ENCODE results near the gene SHOC2.

The SHOC2 gene

GRCh38 chr10:111004016-111004415, 84.6 kb downstream of the SHOC2 start:
- no CpG with 5 or more reads among the region's 1 CpG for WGBS (ENCODE audit: extremely low coverage, insufficient coverage, low lambda C conversion rate)
- H3K36me3 ChIP-seq (ENCODE audit: control insufficient read depth, insufficient read depth, low read length): no peaks in the 10 kb centered on the region

GRCh38 chr10:111007486-111007885, 88.1 kb downstream of the SHOC2 start:
- H3K27ac ChIP-seq (ENCODE audit: low read depth, low read length): no peak overlapping the region
- H3K18ac ChIP-seq (ENCODE audit: low read length): no peak overlapping the region
- H2BK120ac ChIP-seq (ENCODE audit: low read depth, low read length): no peak overlapping the region
- no peak overlapping the region for H2BK5ac ChIP-seq (ENCODE audit: low read length)
- H4K8ac ChIP-seq (ENCODE audit: low read depth, low read length): no peak overlapping the region
- no peak overlapping the region for H3K56ac ChIP-seq (ENCODE audit: low read length)
- H3K79me2 ChIP-seq (ENCODE audit: control insufficient read depth, insufficient read depth, low read length): no peaks in the 10 kb centered on the region
- no peak overlapping the region for H3K4me3 ChIP-seq (ENCODE audit: low read length)
- no peak overlapping the region for H3K4me2 ChIP-seq (ENCODE audit: low read length)
- no peak overlapping the region for H2AK5ac ChIP-seq (ENCODE audit: low read length)
- H3K23ac ChIP-seq (ENCODE audit: low read length): no peak overlapping the region
- H3K4ac ChIP-seq (ENCODE audit: low read depth, low read length): no peak overlapping the region
- no peak overlapping the region for H4K5ac ChIP-seq (ENCODE audit: low read length)
- no CpG with 5 or more reads among the region's 2 CpGs for WGBS (ENCODE audit: extremely low coverage, insufficient coverage, low lambda C conversion rate)
- H3K79me1 ChIP-seq (ENCODE audit: low read length): no peaks in the 10 kb centered on the region
- H3K9ac ChIP-seq (ENCODE audit: low read length): no peak overlapping the region
- DNase-seq: no peak
- H3K27me3 ChIP-seq (ENCODE audit: insufficient read depth, low read length, poor library complexity): no peaks in the 10 kb centered on the region
- no peak overlapping the region for H2BK15ac ChIP-seq (replicated peaks; ENCODE audit: low read depth)
- no peaks in the 10 kb centered on the region for H3K36me3 ChIP-seq (ENCODE audit: control insufficient read depth, insufficient read depth, low read length)
- no peaks in the 10 kb centered on the region for H3K4me1 ChIP-seq (ENCODE audit: control insufficient read depth, low read depth, low read length)

More at GRCh38 chr10:111004016-111004415, 84.6 kb downstream of the SHOC2 start:
- Histone ChIP-seq H3K18ac (ENCODE audit: low read length) (no peak overlapping the region), H3K23ac (ENCODE audit: low read length) (no peak overlapping the region), H4K8ac (ENCODE audit: low read depth, low read length) (no peak overlapping the region), H2AK5ac (ENCODE audit: low read length) (no peak overlapping the region), H3K9ac (ENCODE audit: low read length) (no peak overlapping the region), H3K56ac (ENCODE audit: low read length) (no peak overlapping the region), H3K4me2 (ENCODE audit: low read length) (no peak overlapping the region), H3K79me2 (ENCODE audit: control insufficient read depth, insufficient read depth, low read length) (no peaks in the 10 kb centered on the region), H4K5ac (ENCODE audit: low read length) (no peak overlapping the region), H3K4ac (ENCODE audit: low read depth, low read length) (no peak overlapping the region), H2BK15ac (replicated peaks; ENCODE audit: low read depth) (no peak overlapping the region), H3K27ac (ENCODE audit: low read depth, low read length) (no peak overlapping the region), H2BK120ac (ENCODE audit: low read depth, low read length) (no peak overlapping the region), H3K4me3 (ENCODE audit: low read length) (no peak overlapping the region), H3K4me1 (ENCODE audit: control insufficient read depth, low read depth, low read length) (no peaks in the 10 kb centered on the region), H3K27me3 (ENCODE audit: insufficient read depth, low read length, poor library complexity) (no peaks in the 10 kb centered on the region), H3K79me1 (ENCODE audit: low read length) (no peaks in the 10 kb centered on the region), H2BK5ac (ENCODE audit: low read length) (no peak overlapping the region)
- DNase-seq: no peak

GRCh38 chr10:111015181-111015580, 95.8 kb downstream of the SHOC2 start:
- no peak overlapping the region for H3K4me3 ChIP-seq (ENCODE audit: low read length)
- H3K9ac ChIP-seq (ENCODE audit: low read length): no peak overlapping the region
- H2BK5ac ChIP-seq (ENCODE audit: low read length): no peak overlapping the region
- no peak overlapping the region for H2BK120ac ChIP-seq (ENCODE audit: low read depth, low read length)
- no peaks in the 10 kb centered on the region for H3K36me3 ChIP-seq (ENCODE audit: control insufficient read depth, insufficient read depth, low read length)
- no peak overlapping the region for H2AK5ac ChIP-seq (ENCODE audit: low read length)
- no peaks in the 10 kb centered on the region for H3K27me3 ChIP-seq (ENCODE audit: insufficient read depth, low read length, poor library complexity)
- H3K56ac ChIP-seq (ENCODE audit: low read length): no peak overlapping the region
- no peak overlapping the region for H4K5ac ChIP-seq (ENCODE audit: low read length)
- no peaks in the 10 kb centered on the region for H3K79me2 ChIP-seq (ENCODE audit: control insufficient read depth, insufficient read depth, low read length)
- H3K27ac ChIP-seq (ENCODE audit: low read depth, low read length): no peak overlapping the region
- no peak overlapping the region for H3K23ac ChIP-seq (ENCODE audit: low read length)
- no peak overlapping the region for H3K4ac ChIP-seq (ENCODE audit: low read depth, low read length)
- no peaks in the 10 kb centered on the region for H3K79me1 ChIP-seq (ENCODE audit: low read length)
- DNase-seq: peak; percentile 21
- no peak overlapping the region for H3K18ac ChIP-seq (ENCODE audit: low read length)
- H4K8ac ChIP-seq (ENCODE audit: low read depth, low read length): no peak overlapping the region
- no peaks in the 10 kb centered on the region for H3K4me1 ChIP-seq (ENCODE audit: control insufficient read depth, low read depth, low read length)
- WGBS (ENCODE audit: extremely low coverage, insufficient coverage, low lambda C conversion rate): no CpG with 5 or more reads among the region's 1 CpG
- no peak overlapping the region for H3K4me2 ChIP-seq (ENCODE audit: low read length)
- H2BK15ac ChIP-seq (replicated peaks; ENCODE audit: low read depth): no peak overlapping the region

- no peaks in the 10 kb centered on the region for H3K79me1 ChIP-seq (ENCODE audit: low read length)
- H3K18ac ChIP-seq (ENCODE audit: low read length): no peak overlapping the region
- no peak overlapping the region for H3K4me2 ChIP-seq (ENCODE audit: low read length)
- H3K9ac ChIP-seq (ENCODE audit: low read length): no peak overlapping the region
- H3K79me2 ChIP-seq (ENCODE audit: control insufficient read depth, insufficient read depth, low read length): no peaks in the 10 kb centered on the region
- H3K4me1 ChIP-seq (ENCODE audit: control insufficient read depth, low read depth, low read length): no peaks in the 10 kb centered on the region
- H3K27me3 ChIP-seq (ENCODE audit: insufficient read depth, low read length, poor library complexity): no peaks in the 10 kb centered on the region
- H2BK120ac ChIP-seq (ENCODE audit: low read depth, low read length): no peak overlapping the region
- no peak overlapping the region for H4K8ac ChIP-seq (ENCODE audit: low read depth, low read length)
- no peak overlapping the region for H3K4me3 ChIP-seq (ENCODE audit: low read length)
- H3K36me3 ChIP-seq (ENCODE audit: control insufficient read depth, insufficient read depth, low read length): no peaks in the 10 kb centered on the region
- no peak overlapping the region for H2BK5ac ChIP-seq (ENCODE audit: low read length)
- WGBS (ENCODE audit: extremely low coverage, insufficient coverage, low lambda C conversion rate): 80% methylated on average over 1 of the region's 2 CpGs
- no peak overlapping the region for H2BK15ac ChIP-seq (replicated peaks; ENCODE audit: low read depth)
- no peak overlapping the region for H4K5ac ChIP-seq (ENCODE audit: low read length)
- H3K27ac ChIP-seq (ENCODE audit: low read depth, low read length): no peak overlapping the region
- no peak overlapping the region for H2AK5ac ChIP-seq (ENCODE audit: low read length)
- DNase-seq: no peak
- no peak overlapping the region for H3K23ac ChIP-seq (ENCODE audit: low read length)
- H3K4ac ChIP-seq (ENCODE audit: low read depth, low read length): no peak overlapping the region
- H3K56ac ChIP-seq (ENCODE audit: low read length): no peak overlapping the region
Observed at GRCh38 chr10:111017098-111017497, 97.7 kb downstream of the SHOC2 start.

- Histone ChIP-seq H2AK5ac (ENCODE audit: low read length) (no peak overlapping the region), H3K27me3 (ENCODE audit: insufficient read depth, low read length, poor library complexity) (no peaks in the 10 kb centered on the region), H3K56ac (ENCODE audit: low read length) (no peak overlapping the region), H3K79me2 (ENCODE audit: control insufficient read depth, insufficient read depth, low read length) (no peaks in the 10 kb centered on the region), H4K8ac (ENCODE audit: low read depth, low read length) (no peak overlapping the region), H3K18ac (ENCODE audit: low read length) (no peak overlapping the region), H3K4me1 (ENCODE audit: control insufficient read depth, low read depth, low read length) (no peaks in the 10 kb centered on the region), H3K27ac (ENCODE audit: low read depth, low read length) (no peak overlapping the region), H3K36me3 (ENCODE audit: control insufficient read depth, insufficient read depth, low read length) (no peaks in the 10 kb centered on the region), H3K4ac (ENCODE audit: low read depth, low read length) (no peak overlapping the region), H2BK5ac (ENCODE audit: low read length) (no peak overlapping the region), H4K5ac (ENCODE audit: low read length) (no peak overlapping the region), H2BK15ac (replicated peaks; ENCODE audit: low read depth) (no peak overlapping the region), H3K23ac (ENCODE audit: low read length) (no peak overlapping the region), H3K9ac (ENCODE audit: low read length) (no peak overlapping the region), H3K79me1 (ENCODE audit: low read length) (no peaks in the 10 kb centered on the region), H3K4me2 (ENCODE audit: low read length) (no peak overlapping the region), H3K4me3 (ENCODE audit: low read length) (no peak overlapping the region), H2BK120ac (ENCODE audit: low read depth, low read length) (no peak overlapping the region)
- DNase-seq: no peak
Observed at GRCh38 chr10:111018021-111018420, 98.6 kb downstream of the SHOC2 start.

- Histone ChIP-seq H2BK15ac (replicated peaks; ENCODE audit: low read depth) (no peak overlapping the region), H2BK120ac (ENCODE audit: low read depth, low read length) (no peak overlapping the region), H3K27me3 (ENCODE audit: insufficient read depth, low read length, poor library complexity) (no peaks in the 10 kb centered on the region), H3K4ac (ENCODE audit: low read depth, low read length) (no peak overlapping the region), H3K9ac (ENCODE audit: low read length) (no peak overlapping the region), H3K27ac (ENCODE audit: low read depth, low read length) (no peak overlapping the region), H3K79me1 (ENCODE audit: low read length) (no peaks in the 10 kb centered on the region), H2AK5ac (ENCODE audit: low read length) (no peak overlapping the region), H3K56ac (ENCODE audit: low read length) (no peak overlapping the region), H3K79me2 (ENCODE audit: control insufficient read depth, insufficient read depth, low read length) (no peaks in the 10 kb centered on the region), H3K36me3 (ENCODE audit: control insufficient read depth, insufficient read depth, low read length) (no peaks in the 10 kb centered on the region), H3K4me2 (ENCODE audit: low read length) (no peak overlapping the region), H4K8ac (ENCODE audit: low read depth, low read length) (no peak overlapping the region), H3K23ac (ENCODE audit: low read length) (no peak overlapping the region), H3K4me1 (ENCODE audit: control insufficient read depth, low read depth, low read length) (no peaks in the 10 kb centered on the region), H2BK5ac (ENCODE audit: low read length) (no peak overlapping the region), H4K5ac (ENCODE audit: low read length) (no peak overlapping the region), H3K18ac (ENCODE audit: low read length) (no peak overlapping the region), H3K4me3 (ENCODE audit: low read length) (no peak overlapping the region)
- DNase-seq: peak; percentile 35
Observed at GRCh38 chr10:111023060-111023459, 103.7 kb downstream of the SHOC2 start.
